ENCODE results near the gene DSTN. TPM values are rescaled to one million over a fixed set of nuclear protein-coding genes. Genes with fewer than 3 reads are reported as not detected.

DSTN gene
- total RNA-seq, 1 donor: 27.6 TPM

DNA sequence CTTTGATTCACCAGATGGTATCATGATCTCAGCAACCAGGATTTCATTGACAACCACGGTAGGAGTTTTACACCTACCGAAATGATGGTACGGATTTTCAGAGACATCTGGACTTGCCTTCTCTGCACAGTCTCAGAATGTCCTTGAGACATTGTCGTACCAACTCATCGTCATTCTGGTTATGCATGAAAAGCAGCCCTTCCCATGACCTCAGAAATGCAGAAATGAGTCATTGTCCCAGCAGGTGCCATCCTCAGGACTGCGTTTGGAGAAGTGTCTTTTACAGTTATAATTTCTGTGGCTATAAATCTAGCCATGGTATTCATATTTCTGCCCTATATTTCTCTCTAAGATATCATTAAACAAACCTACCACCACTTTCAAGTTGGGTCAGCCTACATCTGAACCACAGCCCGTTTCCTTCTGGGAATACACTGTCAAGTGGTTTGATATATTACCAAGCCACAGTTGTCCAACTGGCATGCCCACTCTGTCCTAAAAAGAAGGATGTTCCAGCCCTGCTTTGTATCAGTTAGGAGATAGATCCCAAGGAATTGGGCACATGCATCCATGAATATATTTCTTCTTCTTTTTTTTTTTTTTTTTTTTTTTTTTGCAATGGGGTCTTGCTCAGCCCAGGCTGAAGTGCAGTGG, 31.2 kb upstream of the DSTN start:
- Histone ChIP-seq H3K27me3 (ENCODE audit: insufficient read depth, low read length) (peaks cover 3% of the 10 kb centered on the region), H3K9me3 (ENCODE audit: low read depth, low read length) (no peaks in the 10 kb centered on the region), H3K4me3 (ENCODE audit: low read length) (no peak overlapping the region), H3K4me1 (ENCODE audit: insufficient read depth, low read length) (no peaks in the 10 kb centered on the region)

DNA sequence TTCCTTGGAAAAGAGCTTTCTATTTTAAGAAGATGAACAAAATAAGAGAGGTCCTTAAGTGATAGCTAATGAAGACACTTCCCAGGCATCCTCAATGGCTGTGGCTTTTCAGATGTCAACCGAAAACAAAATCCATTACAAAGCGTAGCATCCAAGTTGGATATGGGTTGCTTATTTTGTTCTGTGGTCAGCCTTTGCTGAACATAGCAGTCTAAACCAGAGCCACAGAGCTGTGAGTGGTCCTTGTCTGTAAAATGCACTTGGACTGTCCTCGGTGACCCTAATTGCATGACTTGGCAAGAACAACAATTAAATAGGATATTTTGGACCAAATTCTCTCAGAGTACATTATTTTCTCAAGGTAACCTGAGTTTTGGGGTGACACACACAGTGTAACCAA, 28.3 kb upstream of the DSTN start:
- Histone ChIP-seq H3K4me1 (ENCODE audit: insufficient read depth, low read length) (no peaks in the 10 kb centered on the region), H3K4me3 (ENCODE audit: low read length) (no peak overlapping the region), H3K27me3 (ENCODE audit: insufficient read depth, low read length) (peaks cover 3% of the 10 kb centered on the region)

DNA sequence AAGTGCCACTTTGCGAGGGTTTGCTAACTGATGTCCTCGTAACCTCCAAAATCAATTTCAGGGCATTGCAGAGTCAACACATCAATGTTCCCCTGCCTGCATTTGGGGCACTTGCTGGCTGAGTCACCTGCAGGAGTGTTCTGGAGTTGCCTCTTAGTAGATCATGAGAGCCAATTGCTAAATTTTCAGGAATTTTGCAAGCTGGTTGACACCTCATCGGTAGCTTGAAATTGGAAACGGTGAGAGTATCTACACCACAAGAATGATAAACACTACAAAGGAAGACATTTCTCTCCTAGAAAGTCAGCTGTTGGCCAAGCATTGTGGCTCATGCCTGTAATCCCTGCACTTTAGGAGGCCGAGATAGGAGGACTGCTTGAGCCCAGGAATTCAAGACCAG, 27.9 kb upstream of the DSTN start:
- Histone ChIP-seq H3K4me1 (ENCODE audit: insufficient read depth, low read length) (no peaks in the 10 kb centered on the region), H3K9me3 (ENCODE audit: low read depth, low read length) (no peaks in the 10 kb centered on the region), H3K27me3 (ENCODE audit: insufficient read depth, low read length) (peaks cover 3% of the 10 kb centered on the region), H3K4me3 (ENCODE audit: low read length) (no peak overlapping the region)

More for the DNA sequence above, 28.3 kb upstream of the DSTN start:
- H3K9me3 ChIP-seq (ENCODE audit: low read depth, low read length): no peaks in the 10 kb centered on the region

DNA sequence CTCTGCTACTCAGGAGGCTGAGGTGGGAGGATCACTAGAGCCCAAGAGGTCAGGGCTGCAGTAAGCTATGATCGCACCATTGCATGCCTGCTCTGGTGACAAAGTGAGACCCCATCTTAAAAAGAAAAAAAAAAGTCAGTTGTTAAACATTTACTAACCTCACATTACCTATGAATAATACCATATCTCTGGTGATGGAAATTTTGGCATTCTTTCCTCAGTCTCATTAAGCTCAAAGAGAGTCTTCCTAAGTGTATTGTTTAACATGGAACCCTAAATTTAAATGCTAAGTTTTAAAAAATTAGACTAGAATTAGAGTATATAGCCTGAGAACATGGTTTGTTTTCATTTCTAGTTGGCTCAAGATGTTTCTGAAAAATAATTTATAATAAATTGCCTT, 27.4 kb upstream of the DSTN start:
- Histone ChIP-seq H3K9me3 (ENCODE audit: low read depth, low read length) (no peaks in the 10 kb centered on the region), H3K4me3 (ENCODE audit: low read length) (no peak overlapping the region), H3K27me3 (ENCODE audit: insufficient read depth, low read length) (peaks cover 3% of the 10 kb centered on the region), H3K4me1 (ENCODE audit: insufficient read depth, low read length) (no peaks in the 10 kb centered on the region)

DNA sequence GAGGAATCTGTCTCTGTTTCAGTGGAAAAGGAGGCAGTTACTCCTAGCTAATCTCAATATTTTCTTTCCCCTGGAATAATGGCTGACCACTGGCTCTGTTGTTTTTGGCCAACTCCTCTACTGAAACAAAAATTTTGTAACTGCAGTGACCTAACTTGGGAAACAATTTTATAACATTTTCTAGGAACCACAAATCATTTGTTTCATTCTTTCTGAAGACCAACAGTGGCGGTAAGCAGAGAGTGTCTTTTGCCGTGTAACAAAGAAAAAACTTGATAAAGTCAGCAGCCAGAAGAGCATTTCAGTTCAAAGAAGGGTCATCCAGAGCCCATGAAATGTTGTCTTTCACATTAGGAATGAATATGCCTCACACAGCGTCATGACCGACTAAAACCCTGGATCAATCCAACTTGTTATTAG, 26.9 kb upstream of the DSTN start:
- Histone ChIP-seq H3K4me3 (ENCODE audit: low read length) (no peak overlapping the region), H3K27me3 (ENCODE audit: insufficient read depth, low read length) (peaks cover 3% of the 10 kb centered on the region), H3K4me1 (ENCODE audit: insufficient read depth, low read length) (no peaks in the 10 kb centered on the region), H3K9me3 (ENCODE audit: low read depth, low read length) (no peaks in the 10 kb centered on the region)

DNA sequence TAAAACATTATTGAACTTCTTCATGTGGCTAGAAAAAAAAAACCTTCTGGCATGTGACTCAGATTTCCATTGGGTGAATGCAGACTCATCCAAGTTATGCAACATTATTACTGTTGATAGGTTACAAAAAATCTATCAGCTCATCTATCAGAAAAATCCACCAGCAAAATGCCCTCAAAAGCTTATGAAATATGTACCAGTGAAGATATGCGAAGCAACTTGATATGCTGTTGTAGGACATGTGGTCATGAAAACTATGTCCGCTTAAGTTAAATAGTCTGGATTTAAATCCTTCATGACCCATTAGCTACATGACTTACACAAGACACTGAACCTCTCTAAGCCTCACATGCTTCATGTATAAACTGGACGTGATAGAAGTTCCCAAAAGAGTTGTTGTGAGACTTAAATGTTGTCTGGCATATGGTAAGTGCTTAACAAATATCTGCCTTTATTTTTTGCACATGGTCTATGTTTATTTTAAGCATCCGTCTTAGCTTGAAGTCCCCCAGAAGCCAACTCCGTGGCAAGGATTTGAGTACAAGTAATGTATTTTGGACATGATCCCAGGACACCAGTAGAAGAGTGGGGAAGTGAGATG, 26.2 kb upstream of the DSTN start:
- no peak overlapping the region for H3K4me3 ChIP-seq (ENCODE audit: low read length)
- peaks cover 3% of the 10 kb centered on the region for H3K27me3 ChIP-seq (ENCODE audit: insufficient read depth, low read length)
- H3K9me3 ChIP-seq (ENCODE audit: low read depth, low read length): no peaks in the 10 kb centered on the region
- no peaks in the 10 kb centered on the region for H3K4me1 ChIP-seq (ENCODE audit: insufficient read depth, low read length)

DNA sequence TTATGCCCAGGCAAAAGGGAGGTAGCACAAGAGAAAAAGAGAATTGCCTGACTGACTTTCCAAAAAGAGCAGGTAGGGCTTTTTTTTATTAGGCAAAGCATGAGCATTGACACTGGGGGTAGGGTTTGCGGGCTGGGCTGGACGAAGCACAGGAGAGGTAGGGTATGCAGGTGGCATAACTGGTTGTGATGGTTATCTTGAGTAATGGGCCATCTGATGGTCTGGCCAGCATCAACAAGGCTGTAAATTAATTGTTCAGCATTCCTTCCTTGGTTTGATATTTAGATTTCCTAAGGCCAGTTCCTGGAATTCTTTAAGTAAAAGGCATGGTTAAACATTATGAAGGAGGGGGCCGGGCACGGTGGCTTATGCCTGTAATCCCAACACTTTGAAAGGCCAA, 24.7 kb upstream of the DSTN start:
- H3K9me3 ChIP-seq (ENCODE audit: low read depth, low read length): no peaks in the 10 kb centered on the region
- no peaks in the 10 kb centered on the region for H3K4me1 ChIP-seq (ENCODE audit: insufficient read depth, low read length)
- no peak overlapping the region for H3K4me3 ChIP-seq (ENCODE audit: low read length)
- peaks cover 3% of the 10 kb centered on the region for H3K27me3 ChIP-seq (ENCODE audit: insufficient read depth, low read length)

DNA sequence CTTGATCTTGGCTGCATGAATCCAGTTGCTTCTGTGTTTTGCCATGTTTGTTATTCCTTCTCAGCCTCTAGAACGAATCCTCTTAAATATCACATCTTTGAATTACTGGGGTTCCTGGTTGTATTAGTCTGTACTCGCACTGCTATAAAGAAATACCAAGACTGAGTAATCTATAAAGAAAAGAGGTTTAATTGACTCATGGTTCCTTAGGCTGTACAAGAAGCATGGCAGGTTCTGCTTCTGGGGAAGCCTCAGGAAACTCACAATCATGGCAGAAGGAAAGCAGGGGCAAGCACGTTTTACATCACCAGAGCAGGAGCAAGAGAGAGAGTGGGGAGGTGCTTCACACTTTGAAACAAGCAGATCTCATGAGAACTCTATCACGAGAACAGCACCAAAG, 20.7 kb upstream of the DSTN start:
- Histone ChIP-seq H3K4me3 (ENCODE audit: low read length) (no peak overlapping the region), H3K27me3 (ENCODE audit: insufficient read depth, low read length) (no peaks in the 10 kb centered on the region), H3K9me3 (ENCODE audit: low read depth, low read length) (no peaks in the 10 kb centered on the region), H3K4me1 (ENCODE audit: insufficient read depth, low read length) (no peaks in the 10 kb centered on the region)

DNA sequence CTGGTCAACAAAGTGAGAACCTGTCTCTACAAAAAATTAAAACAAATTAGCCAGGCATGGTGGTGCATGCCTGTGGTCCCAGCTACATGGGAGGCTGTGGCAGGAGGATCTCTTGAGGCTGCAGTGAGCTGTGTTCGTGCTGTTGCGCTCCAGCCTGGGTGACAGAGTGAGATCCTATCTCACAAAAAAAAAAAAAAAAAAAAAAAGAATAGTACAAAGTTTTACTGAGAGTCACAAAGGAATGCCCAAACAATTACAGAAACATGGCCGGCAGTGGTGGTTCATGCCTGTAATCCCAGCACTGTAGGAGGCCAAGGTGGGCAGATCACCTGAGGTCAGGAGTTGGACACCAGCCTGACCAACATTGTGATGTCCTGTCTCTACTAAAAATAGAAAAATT, 14.8 kb upstream of the DSTN start:
- Histone ChIP-seq H3K9me3 (ENCODE audit: low read depth, low read length) (no peaks in the 10 kb centered on the region), H3K27me3 (ENCODE audit: insufficient read depth, low read length) (no peaks in the 10 kb centered on the region), H3K4me3 (ENCODE audit: low read length) (no peak overlapping the region), H3K4me1 (ENCODE audit: insufficient read depth, low read length) (peaks cover 3% of the 10 kb centered on the region)

DNA sequence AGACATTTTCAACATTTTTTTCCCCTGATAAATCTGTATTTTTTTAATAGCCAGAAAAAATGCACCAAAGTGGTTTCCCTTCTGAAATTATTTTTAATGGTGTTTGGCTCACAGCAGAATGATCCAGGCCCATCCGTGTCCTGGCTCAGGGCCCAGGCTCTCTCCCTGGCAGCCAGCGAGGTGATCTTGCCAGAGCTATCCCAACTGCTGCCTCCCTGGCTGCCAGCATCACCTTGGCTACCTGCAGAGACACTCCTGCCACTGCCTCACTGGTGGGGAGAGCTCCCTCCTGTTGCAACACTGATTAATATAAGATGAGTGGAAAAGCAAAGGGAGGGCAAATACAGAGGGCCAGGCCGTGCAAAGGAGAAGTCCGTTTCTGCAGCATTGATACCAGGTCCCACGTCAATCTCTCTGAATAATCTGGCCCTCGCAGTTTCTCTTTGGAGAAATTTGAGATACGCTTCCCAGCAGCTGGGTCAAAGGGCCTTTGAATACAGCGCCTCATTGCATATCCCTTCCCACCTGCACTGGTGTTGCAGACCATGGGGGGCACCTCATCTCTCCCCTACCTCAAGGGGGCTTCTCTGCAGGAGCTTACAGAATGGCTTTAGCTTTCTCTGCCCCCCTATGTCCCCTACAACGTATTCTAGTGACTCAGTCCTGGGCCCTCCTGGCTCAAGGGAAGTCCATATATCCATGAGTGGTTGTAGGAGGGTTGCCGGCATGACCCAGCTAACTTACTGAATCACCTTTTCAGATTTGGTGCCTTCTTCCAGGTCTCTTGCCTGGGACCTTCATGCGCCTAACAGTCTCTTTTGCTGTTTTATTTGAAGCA, 12.8 kb upstream of the DSTN start:
- peaks cover 3% of the 10 kb centered on the region for H3K4me1 ChIP-seq (ENCODE audit: insufficient read depth, low read length)

DNA sequence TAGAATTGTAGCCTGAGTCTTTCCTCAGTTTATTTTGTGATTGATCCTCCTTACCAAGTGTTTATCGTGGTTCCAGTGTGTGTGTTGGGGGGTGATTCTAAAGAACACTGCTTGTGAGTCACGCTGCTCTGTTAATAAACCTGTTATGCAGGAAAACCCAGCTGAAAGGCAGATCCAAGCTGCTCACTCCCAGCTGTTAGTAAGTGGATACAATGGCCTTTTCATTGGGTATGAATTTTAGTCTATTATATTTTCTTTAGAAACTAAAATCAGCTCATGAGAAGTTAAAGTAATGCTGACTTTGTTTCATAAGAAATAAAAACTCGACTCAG, 12.2 kb upstream of the DSTN start:
- H3K27me3 ChIP-seq (ENCODE audit: insufficient read depth, low read length): no peaks in the 10 kb centered on the region
- no peak overlapping the region for H3K4me3 ChIP-seq (ENCODE audit: low read length)
- H3K4me1 ChIP-seq (ENCODE audit: insufficient read depth, low read length): peaks cover 3% of the 10 kb centered on the region
- H3K9me3 ChIP-seq (ENCODE audit: low read depth, low read length): no peaks in the 10 kb centered on the region

More for the DNA sequence above, 12.8 kb upstream of the DSTN start:
- H3K27me3 ChIP-seq (ENCODE audit: insufficient read depth, low read length): no peaks in the 10 kb centered on the region
- no peak overlapping the region for H3K4me3 ChIP-seq (ENCODE audit: low read length)
- no peaks in the 10 kb centered on the region for H3K9me3 ChIP-seq (ENCODE audit: low read depth, low read length)

DNA sequence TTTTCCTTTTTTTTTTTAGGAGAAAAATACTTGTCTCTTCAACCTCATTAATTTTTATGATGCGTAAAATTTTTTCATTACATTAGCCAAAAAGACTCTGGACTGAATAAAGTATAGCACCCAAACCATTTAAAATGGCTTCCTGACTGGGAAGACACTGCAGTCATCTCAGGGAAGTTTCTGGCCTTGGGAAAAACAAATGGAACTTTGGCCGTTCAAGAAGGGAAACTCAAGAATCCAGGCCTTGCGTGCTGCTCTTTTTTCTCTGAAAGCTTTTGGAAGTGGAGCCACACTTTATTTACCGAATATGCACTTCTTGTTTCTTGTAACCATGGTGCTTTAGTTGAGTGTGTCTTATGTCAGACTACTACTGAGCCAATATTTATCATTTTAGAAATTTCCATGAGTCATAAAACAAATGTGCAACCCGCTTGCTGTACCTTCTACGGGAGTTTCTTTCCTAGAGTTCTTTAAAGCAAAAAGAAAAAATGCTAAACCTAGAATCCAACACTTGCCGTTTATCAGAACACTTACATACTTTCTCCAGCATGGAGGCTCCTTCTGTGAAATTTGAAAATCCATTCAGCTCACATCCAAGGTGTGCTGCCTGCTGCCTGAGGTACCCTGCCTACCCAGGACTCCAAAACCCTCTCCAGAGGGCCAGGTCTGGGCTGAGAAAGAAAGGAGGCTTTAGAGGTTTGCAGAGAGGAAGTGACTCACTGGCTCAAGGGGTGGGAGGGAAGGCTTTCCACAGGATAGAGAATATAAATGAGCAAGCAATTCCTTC, 11.5 kb upstream of the DSTN start:
- no peaks in the 10 kb centered on the region for H3K9me3 ChIP-seq (ENCODE audit: low read depth, low read length)

DNA sequence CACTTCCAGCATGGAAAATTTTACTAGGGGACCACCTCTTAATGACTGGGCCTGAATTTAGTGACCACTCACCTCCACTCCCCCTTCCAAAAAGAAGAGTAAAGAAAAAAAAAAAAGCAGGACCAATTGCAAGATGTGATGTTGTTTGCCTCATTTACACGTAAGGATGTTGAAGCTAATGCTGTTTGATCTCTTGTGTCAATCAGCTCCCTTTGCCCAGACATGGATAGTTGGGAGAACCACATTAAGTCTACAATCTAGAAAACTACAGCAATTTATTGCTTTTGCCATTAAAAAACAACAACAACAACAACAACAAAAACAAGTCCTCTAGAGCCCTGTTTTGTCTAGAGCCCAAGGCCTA, 11.0 kb upstream of the DSTN start:
- no peaks in the 10 kb centered on the region for H3K9me3 ChIP-seq (ENCODE audit: low read depth, low read length)
- peaks cover 3% of the 10 kb centered on the region for H3K4me1 ChIP-seq (ENCODE audit: insufficient read depth, low read length)
- no peaks in the 10 kb centered on the region for H3K27me3 ChIP-seq (ENCODE audit: insufficient read depth, low read length)
- H3K4me3 ChIP-seq (ENCODE audit: low read length): no peak overlapping the region

More for the DNA sequence above, 11.5 kb upstream of the DSTN start:
- H3K4me3 ChIP-seq (ENCODE audit: low read length): no peak overlapping the region
- no peaks in the 10 kb centered on the region for H3K27me3 ChIP-seq (ENCODE audit: insufficient read depth, low read length)
- H3K4me1 ChIP-seq (ENCODE audit: insufficient read depth, low read length): peaks cover 3% of the 10 kb centered on the region

DNA sequence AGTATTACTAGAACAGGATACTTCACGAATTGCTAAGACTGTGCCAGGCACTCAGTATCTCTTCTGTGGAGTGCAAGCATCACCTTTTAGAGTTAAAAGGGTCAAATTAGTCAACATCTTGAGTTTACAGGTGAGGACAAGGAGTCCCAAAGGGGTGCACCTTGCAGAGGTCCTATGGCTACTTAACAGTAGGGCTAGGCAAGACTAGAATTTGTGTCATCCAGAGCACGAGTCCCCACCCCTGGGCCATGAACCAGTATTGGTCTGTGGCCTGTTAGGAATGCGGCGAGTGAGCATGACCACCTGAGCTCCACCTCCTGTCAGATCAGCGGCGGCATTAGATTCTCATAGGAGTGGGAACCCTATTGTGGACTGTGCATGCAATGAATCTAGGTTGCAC, 10.5 kb upstream of the DSTN start:
- no peak overlapping the region for H3K4me3 ChIP-seq (ENCODE audit: low read length)
- peaks cover 3% of the 10 kb centered on the region for H3K4me1 ChIP-seq (ENCODE audit: insufficient read depth, low read length)
- H3K9me3 ChIP-seq (ENCODE audit: low read depth, low read length): no peaks in the 10 kb centered on the region
- H3K27me3 ChIP-seq (ENCODE audit: insufficient read depth, low read length): no peaks in the 10 kb centered on the region
